ENCODE results near the gene PLCB3. TPM values are rescaled to one million over a fixed set of nuclear protein-coding genes. Genes with fewer than 3 reads are reported as not detected.

Gene PLCB3
- total RNA-seq, 1 experiment from 2014 or later: 80.2 TPM

- no peaks in the 10 kb centered on the region for H3K79me1 ChIP-seq (ENCODE audit: insufficient read depth, low read depth, low read length, poor library complexity, severe bottlenecking)
- H2AK5ac ChIP-seq (ENCODE audit: insufficient read length, low read length): no peak overlapping the region
- no peak overlapping the region for H2AFZ ChIP-seq (ENCODE audit: low read length)
- Mint-ChIP-seq H3K27ac (no peak overlapping the region), H3K36me3 (ENCODE audit: insufficient read depth in 1 of 3, low read depth in 3 of 3) (peaks cover 0 to 25% (median 14%) of the 10 kb centered on the region in 3 experiments; a peak in 5 of 7 replicates), H3K27me3 (ENCODE audit: low read depth) (no peaks in the 10 kb centered on the region; the same call in 1 of the 2 replicates), H3K4me1 (peaks cover 15% of the 10 kb centered on the region in 2 experiments), H3K4me3 (no peak overlapping the region), H3K9me3 (no peaks in the 10 kb centered on the region)
- no peak overlapping the region for H2BK5ac ChIP-seq (ENCODE audit: insufficient read length, low read length)
- no peak overlapping the region for H3K9ac ChIP-seq (ENCODE audit: extremely low read depth, insufficient read length, low read length)
- no peak overlapping the region for H3K27ac ChIP-seq (ENCODE audit: insufficient read length, low read depth, low read length)
- H3T11ph ChIP-seq (ENCODE audit: low read length): no peak overlapping the region
- H3K18ac ChIP-seq (ENCODE audit: insufficient read length, low read depth, low read length): no peak overlapping the region
- no peak overlapping the region for H3K14ac ChIP-seq (ENCODE audit: insufficient read depth, low read length)
- H3K23ac ChIP-seq (ENCODE audit: insufficient read length, low read depth, low read length): no peak overlapping the region
- H2BK20ac ChIP-seq (ENCODE audit: low read depth, low read length, poor library complexity, severe bottlenecking): no peak overlapping the region
- no peak overlapping the region for H4K8ac ChIP-seq (replicated peaks; ENCODE audit: insufficient read length, low read depth, low read length)
- no peak overlapping the region for H2BK15ac ChIP-seq (ENCODE audit: low read depth, low read length)
- H3K9me3 ChIP-seq (ENCODE audit: control insufficient read depth, low read depth, low read length): no peaks in the 10 kb centered on the region
- WGBS (ENCODE audit: extremely low coverage, insufficient read length, low lambda C conversion rate): no CpG with 5 or more reads among the region's 9 CpGs
- no peak overlapping the region for H3K4ac ChIP-seq (ENCODE audit: low read depth, low read length)
- no peak overlapping the region for H3K56ac ChIP-seq (ENCODE audit: insufficient read length, low read depth, low read length)
- no peak overlapping the region for H4K91ac ChIP-seq (ENCODE audit: insufficient read length, low read depth, low read length)
- peaks cover 15% of the 10 kb centered on the region for H3K23me2 ChIP-seq (ENCODE audit: insufficient read length, low read depth, low read length, poor library complexity, severe bottlenecking)
- no peak overlapping the region for H4K5ac ChIP-seq (ENCODE audit: insufficient read length, low read depth, low read length)
- no peaks in the 10 kb centered on the region for H3K79me2 ChIP-seq (ENCODE audit: insufficient read depth, low read length)
- no peaks in the 10 kb centered on the region for H3K27me3 ChIP-seq (ENCODE audit: insufficient read depth, low read length)
- no peaks in the 10 kb centered on the region for H3K4me1 ChIP-seq (ENCODE audit: insufficient read depth, low read length)
- no peak overlapping the region for H3K4me2 ChIP-seq (ENCODE audit: insufficient read depth, insufficient read length, low read length)
- no peak for DNase-seq
- H2BK120ac ChIP-seq (ENCODE audit: low read depth, low read length, poor library complexity, severe bottlenecking): no peak overlapping the region
- no peak overlapping the region for H2BK12ac ChIP-seq (ENCODE audit: insufficient read length, low read depth, low read length)
- H4K20me1 ChIP-seq (ENCODE audit: control insufficient read depth, insufficient read depth, insufficient read length): no peaks in the 10 kb centered on the region
- TF ChIP-seq CTCF (conservative IDR thresholded peaks at IDR 0.05): no peak
Observed at GRCh38 chr11:64222651-64223000, 28.7 kb upstream of the PLCB3 start.

Data from H9 (cell line).